ENCODE results near the gene PHC1. TPM values are rescaled to one million over a fixed set of nuclear protein-coding genes. Genes with fewer than 3 reads are reported as not detected.

The PHC1 gene
- total RNA-seq, 1 experiment from 2014 or later, result 568 TPM

DNA sequence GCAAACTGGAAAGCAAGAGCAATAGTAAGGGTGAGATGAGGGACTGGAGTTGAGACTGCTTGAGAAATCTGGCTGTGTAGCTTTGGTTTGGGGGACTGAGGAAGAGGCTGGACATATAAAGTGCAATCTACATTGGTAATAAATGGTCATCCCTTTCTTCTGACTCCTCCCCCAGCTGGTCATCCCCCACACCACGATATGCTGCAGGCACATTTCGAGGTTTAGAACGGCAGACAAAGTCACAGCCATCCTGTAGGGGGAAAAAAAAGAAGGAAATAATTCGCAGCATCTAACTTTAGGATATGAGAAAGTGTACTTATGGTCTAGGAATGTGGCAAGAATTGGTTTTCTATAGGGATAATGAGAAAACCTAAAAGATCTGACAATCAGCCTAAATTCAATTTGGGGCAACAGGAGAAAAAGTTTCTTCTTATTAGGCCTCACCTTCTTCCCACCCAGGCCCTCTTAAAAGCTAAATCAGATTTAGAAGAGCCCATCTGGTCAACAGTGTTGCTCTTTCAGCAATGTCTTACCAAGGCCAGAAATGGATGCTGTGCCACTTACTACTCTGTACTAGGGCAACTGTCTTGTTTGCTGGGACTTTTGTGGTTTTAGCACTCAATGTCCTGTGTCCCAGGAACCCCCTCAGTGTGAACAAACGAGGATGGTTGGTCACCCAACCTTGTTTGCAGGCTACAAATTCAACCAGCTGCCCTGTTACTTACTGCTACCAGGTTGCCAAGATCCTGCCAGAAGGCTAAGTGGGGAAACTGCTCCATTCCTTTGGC lies 27.6 kb downstream of the PHC1 start:
- Histone ChIP-seq H3K27me3 (ENCODE audit: insufficient read depth, low read length) (no peaks in the 10 kb centered on the region), H2BK20ac (ENCODE audit: low read depth, low read length, poor library complexity, severe bottlenecking) (no peak overlapping the region), H3K9me3 (ENCODE audit: control insufficient read depth, low read depth, low read length) (no peaks in the 10 kb centered on the region), H2AFZ (ENCODE audit: low read length) (no peak overlapping the region), H3K23ac (ENCODE audit: insufficient read length, low read depth, low read length) (no peak overlapping the region), H3K9ac (ENCODE audit: extremely low read depth, insufficient read length, low read length) (no peak overlapping the region), H4K8ac (replicated peaks; ENCODE audit: insufficient read length, low read depth, low read length) (no peak overlapping the region), H2BK120ac (ENCODE audit: low read depth, low read length, poor library complexity, severe bottlenecking) (no peak overlapping the region), H3K4me1 (ENCODE audit: insufficient read depth, low read length) (no peaks in the 10 kb centered on the region), H3K56ac (ENCODE audit: insufficient read length, low read depth, low read length) (no peak overlapping the region), H3K4me2 (ENCODE audit: insufficient read depth, insufficient read length, low read length) (no peak overlapping the region), H3K79me2 (ENCODE audit: insufficient read depth, low read length) (no peaks in the 10 kb centered on the region; the same call in 1 of the 2 replicates), H3K4ac (ENCODE audit: low read depth, low read length) (no peak overlapping the region), H2BK12ac (ENCODE audit: insufficient read length, low read depth, low read length) (no peak overlapping the region), H4K5ac (ENCODE audit: insufficient read length, low read depth, low read length) (no peak overlapping the region), H2BK5ac (ENCODE audit: insufficient read length, low read length) (no peak overlapping the region), H3K14ac (ENCODE audit: insufficient read depth, low read length) (no peak overlapping the region), H3K23me2 (ENCODE audit: insufficient read length, low read depth, low read length, poor library complexity, severe bottlenecking) (no peaks in the 10 kb centered on the region), H2BK15ac (ENCODE audit: low read depth, low read length) (no peak overlapping the region), H4K91ac (ENCODE audit: insufficient read length, low read depth, low read length) (no peak overlapping the region), H4K20me1 (ENCODE audit: control insufficient read depth, insufficient read depth, insufficient read length) (no peaks in the 10 kb centered on the region), H2AK5ac (ENCODE audit: insufficient read length, low read length) (no peak overlapping the region), H3K79me1 (ENCODE audit: insufficient read depth, low read depth, low read length, poor library complexity, severe bottlenecking) (no peaks in the 10 kb centered on the region), H3T11ph (ENCODE audit: low read length) (no peak overlapping the region), H3K27ac (ENCODE audit: insufficient read length, low read depth, low read length) (no peak overlapping the region), H3K18ac (ENCODE audit: insufficient read length, low read depth, low read length) (no peak overlapping the region)
- Mint-ChIP-seq H3K4me1 (peaks cover 7 to 13% of the 10 kb centered on the region in 2 experiments; a peak in 3 of 4 replicates), H3K27ac (peak overlapping the region in 2 of 3 experiments; percentile 49 to 53; a peak in 3 of 7 replicates), H3K27me3 (ENCODE audit: low read depth) (peaks cover 1% of the 10 kb centered on the region), H3K9me3 (no peaks in the 10 kb centered on the region), H3K4me3 (no peak overlapping the region), H3K36me3 (ENCODE audit: insufficient read depth in 1 of 3, low read depth in 3 of 3) (peaks cover 25 to 82% (median 70%) of the 10 kb centered on the region in 3 experiments; a peak in 6 of 7 replicates)
- DNase-seq, result no peak
- TF ChIP-seq, protein P1, sequence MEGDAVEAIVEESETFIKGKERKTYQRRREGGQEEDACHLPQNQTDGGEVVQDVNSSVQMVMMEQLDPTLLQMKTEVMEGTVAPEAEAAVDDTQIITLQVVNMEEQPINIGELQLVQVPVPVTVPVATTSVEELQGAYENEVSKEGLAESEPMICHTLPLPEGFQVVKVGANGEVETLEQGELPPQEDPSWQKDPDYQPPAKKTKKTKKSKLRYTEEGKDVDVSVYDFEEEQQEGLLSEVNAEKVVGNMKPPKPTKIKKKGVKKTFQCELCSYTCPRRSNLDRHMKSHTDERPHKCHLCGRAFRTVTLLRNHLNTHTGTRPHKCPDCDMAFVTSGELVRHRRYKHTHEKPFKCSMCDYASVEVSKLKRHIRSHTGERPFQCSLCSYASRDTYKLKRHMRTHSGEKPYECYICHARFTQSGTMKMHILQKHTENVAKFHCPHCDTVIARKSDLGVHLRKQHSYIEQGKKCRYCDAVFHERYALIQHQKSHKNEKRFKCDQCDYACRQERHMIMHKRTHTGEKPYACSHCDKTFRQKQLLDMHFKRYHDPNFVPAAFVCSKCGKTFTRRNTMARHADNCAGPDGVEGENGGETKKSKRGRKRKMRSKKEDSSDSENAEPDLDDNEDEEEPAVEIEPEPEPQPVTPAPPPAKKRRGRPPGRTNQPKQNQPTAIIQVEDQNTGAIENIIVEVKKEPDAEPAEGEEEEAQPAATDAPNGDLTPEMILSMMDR (conservative IDR thresholded peaks at IDR 0.05), result no peak
- WGBS (ENCODE audit: extremely low coverage, insufficient read length, low lambda C conversion rate), result no CpG with 5 or more reads among the region's 5 CpGs

Measured in H9 (cell line).